Smooth muscle cell (in vitro differentiated cells): ENCODE results near the gene CNTNAP1. TPM values are rescaled to one million over a fixed set of nuclear protein-coding genes. Genes with fewer than 3 reads are reported as not detected.

Experiments used
- DNase-seq: peaks from one replicate; lab custom pipeline; 2025; ENCODE audit not compliant: unreplicated experiment; lab: John Stamatoyannopoulos, UW
- H2AFZ ChIP-seq: fragments of 200-600 bp; sonication (generic); 2 replicates; pipeline ENCODE4 v1.6.0; 2016; ENCODE audit warnings: antibody characterized with exemption, low read depth, mild to moderate bottlenecking
- H3F3A ChIP-seq: fragments of 200-600 bp; sonication (generic); 2 replicates; pipeline ENCODE4 v1.6.0; 2017; ENCODE audit warnings: antibody characterized with exemption, low read depth
- H3K27ac ChIP-seq: fragments of 200-600 bp; sonication (generic); 2 replicates; pipeline ENCODE4 v1.5.1; 2016; ENCODE audit warnings: low read depth, mild to moderate bottlenecking
- H3K27me3 ChIP-seq: fragments of 200-600 bp; sonication (generic); 2 replicates; pipeline ENCODE4 v1.6.1; 2016; ENCODE audit warnings: low read depth, mild to moderate bottlenecking
- H3K36me3 ChIP-seq: fragments of 200-600 bp; sonication (generic); 2 replicates; pipeline ENCODE4 v1.5.1; 2016; ENCODE audit warnings: low read depth
- H3K4me1 ChIP-seq: fragments of 200-600 bp; sonication (generic); 2 replicates; pipeline ENCODE4 v1.5.1; 2016; ENCODE audit warnings: low read depth
- H3K4me2 ChIP-seq: fragments of 200-600 bp; sonication (generic); 2 replicates; pipeline ENCODE4 v1.6.0; 2016; ENCODE audit warnings: mild to moderate bottlenecking
- H3K4me3 ChIP-seq: fragments of 200-600 bp; sonication (generic); 2 replicates; pipeline ENCODE4 v1.5.1; 2016; ENCODE audit warnings: mild to moderate bottlenecking
- H3K79me2 ChIP-seq: fragments of 200-600 bp; sonication (generic); 2 replicates; pipeline ENCODE4 v1.6.0; 2016; ENCODE audit warnings: low read depth, mild to moderate bottlenecking
- H3K9ac ChIP-seq: fragments of 200-600 bp; sonication (generic); 2 replicates; pipeline ENCODE4 v1.6.0; 2016; ENCODE audit warnings: low read depth
- H3K9me3 ChIP-seq: fragments of 200-600 bp; sonication (generic); replicated peaks from 2 replicates; pipeline ENCODE4 v1.5.1; 2016; ENCODE audit warnings: low read depth
- H4K20me1 ChIP-seq: fragments of 200-600 bp; sonication (generic); 2 replicates; pipeline ENCODE4 v1.6.0; 2016; ENCODE audit warnings: low read depth
- CTCF ChIP-seq: fragments of 200-600 bp; sonication (generic); IDR thresholded peaks from 2 replicates; pipeline ENCODE4 v1.5.1; 2017; ENCODE audit warnings: borderline replicate concordance, mild to moderate bottlenecking, antibody characterized with exemption; ENCODE audit not compliant: insufficient read depth, poor library complexity, severe bottlenecking
- WGBS: methylation state at CpG from one replicate; pipeline ENCODE4 v1.1.7; 2016; ENCODE audit warnings: low lambda C conversion rate; 5-methylcytosine and 5-hydroxymethylcytosine counted together
- polyA plus RNA-seq: library from polyadenylated mRNA; unstranded; fragments of >200 nt; fragmentation: Nextera tagmentation; extraction: Ambion mirVana; gene quantifications from 2 replicates; pipeline ENCODE4 v1.2.1, GENCODE V29; 2016
- total RNA-seq: library from RNA; depleted of rRNA; stranded (reverse); fragments of >200 nt; gene quantifications from 2 replicates; pipeline ENCODE4 v1.2.3, GENCODE V29; 2014

CNTNAP1 gene
- total and polyA plus RNA-seq, 2 experiments from 2014 or later: 2.0 to 7.1 TPM

GRCh38 chr17:42653179-42654124, 28.9 kb upstream of the CNTNAP1 start:
- no peaks in the 10 kb centered on the region for H3K9me3 ChIP-seq
- H3K79me2 ChIP-seq: no peaks in the 10 kb centered on the region
- H3F3A ChIP-seq: peaks cover 7% of the 10 kb centered on the region
- peak overlapping the region; percentile 93 for H3K4me2 ChIP-seq
- DNase-seq: no peak
- peak overlapping the region; percentile 52 for H3K4me3 ChIP-seq
- peaks cover 10% of the 10 kb centered on the region for H3K4me1 ChIP-seq
- H3K9ac ChIP-seq: no peak overlapping the region
- H3K36me3 ChIP-seq: no peaks in the 10 kb centered on the region
- no peaks in the 10 kb centered on the region for H3K27me3 ChIP-seq
- no peak for TF ChIP-seq CTCF
- peak overlapping the region; percentile 93 for H2AFZ ChIP-seq
- 28% methylated on average over 41 of the region's 42 CpGs for WGBS
- no peaks in the 10 kb centered on the region for H4K20me1 ChIP-seq
- H3K27ac ChIP-seq: peak overlapping the region; percentile 20

GRCh38 chr17:42655528-42655927, 26.8 kb upstream of the CNTNAP1 start:
- Histone ChIP-seq H3F3A (peaks cover 7% of the 10 kb centered on the region), H3K36me3 (no peaks in the 10 kb centered on the region), H3K79me2 (peaks cover 3% of the 10 kb centered on the region), H3K9ac (no peak overlapping the region), H3K4me2 (no peak overlapping the region), H3K4me1 (peaks cover 15% of the 10 kb centered on the region), H3K27me3 (no peaks in the 10 kb centered on the region), H3K9me3 (no peaks in the 10 kb centered on the region), H3K27ac (no peak overlapping the region), H3K4me3 (no peak overlapping the region), H2AFZ (no peak overlapping the region), H4K20me1 (no peaks in the 10 kb centered on the region)
- no peak for DNase-seq
- 36% methylated on average over 2 of the region's 2 CpGs for WGBS
- TF ChIP-seq CTCF: no peak

- no peak overlapping the region for H2AFZ ChIP-seq
- WGBS: 92% methylated on average over 9 of the region's 9 CpGs
- H3K4me3 ChIP-seq: no peak overlapping the region
- DNase-seq: no peak
- no peaks in the 10 kb centered on the region for H3K9me3 ChIP-seq
- H3K36me3 ChIP-seq: no peaks in the 10 kb centered on the region
- no peak overlapping the region for H3K27ac ChIP-seq
- peaks cover 7% of the 10 kb centered on the region for H3F3A ChIP-seq
- H3K79me2 ChIP-seq: peaks cover 3% of the 10 kb centered on the region
- peaks cover 16% of the 10 kb centered on the region for H3K4me1 ChIP-seq
- H3K27me3 ChIP-seq: no peaks in the 10 kb centered on the region
- TF ChIP-seq CTCF: no peak
- H4K20me1 ChIP-seq: no peaks in the 10 kb centered on the region
- H3K9ac ChIP-seq: no peak overlapping the region
- H3K4me2 ChIP-seq: no peak overlapping the region
Observed at GRCh38 chr17:42657824-42658588, 24.3 kb upstream of the CNTNAP1 start.
